GM21423 (cell line): Measurements from ENCODE around the gene POTEC.
"Not testable (repeated sequence)": the region's sequence is repeated elsewhere in the genome, so short reads cannot be mapped to it uniquely, and the experiment has no call there.

Source experiments
- ATAC-seq: cut with Tn5 transposase; IDR thresholded peaks from one replicate; pipeline ENCODE4 v1.9.1; 2021; ENCODE audit warnings: mild to moderate bottlenecking, moderate library complexity; ENCODE audit not compliant: unreplicated experiment

Gene POTEC

DNA sequence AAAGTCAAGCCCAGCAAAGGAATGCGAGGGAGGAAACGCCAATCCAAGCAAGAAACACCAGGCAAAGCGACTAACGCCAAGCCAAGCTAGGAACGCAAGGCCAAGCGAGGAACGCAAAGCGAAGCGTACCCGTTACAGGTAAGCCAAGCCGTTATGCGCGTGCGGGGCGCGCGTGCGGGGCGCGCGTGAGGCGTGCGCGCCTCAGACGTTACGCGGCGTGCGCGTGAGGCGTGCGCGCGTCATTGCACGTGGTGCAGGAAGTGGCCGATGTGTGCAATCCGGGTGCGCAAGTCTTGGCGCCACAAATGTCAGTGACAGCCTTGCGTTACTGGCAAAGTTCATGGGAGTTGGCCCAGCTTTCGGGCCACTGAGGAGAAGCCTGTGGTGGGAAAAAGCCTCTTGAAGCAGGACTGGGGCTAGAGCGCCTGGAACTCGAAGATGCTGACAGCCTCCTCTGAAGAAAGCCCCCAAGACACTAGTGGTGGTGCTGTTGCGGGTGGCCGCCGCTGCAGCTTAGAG, at the start of gene POTEC:
TSS of gene POTEC (minus strand) at position 155 of the 519 bp plus-strand sequence. CDS start 454 bp downstream, outside the sequence.
- not testable (repeated sequence) for ATAC-seq

DNA sequence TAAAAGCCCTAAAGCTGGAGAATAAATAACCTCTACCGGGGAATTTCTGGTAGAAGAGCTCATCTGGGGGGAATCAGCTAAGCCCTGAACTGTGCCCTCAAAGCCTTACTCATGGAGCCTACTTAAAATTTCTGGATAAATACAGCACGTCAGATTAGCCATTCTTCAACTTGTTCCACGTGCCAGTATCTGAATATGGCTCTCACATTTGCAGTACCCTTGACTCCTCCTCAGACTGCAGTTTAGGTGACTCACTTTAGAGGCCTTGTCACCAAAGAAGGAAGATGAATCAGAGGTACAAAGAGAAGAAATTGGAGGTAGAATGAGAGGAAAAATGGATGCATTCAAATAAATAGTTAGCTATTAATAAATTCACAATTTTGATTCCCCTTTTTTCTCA, 34.6 kb upstream of the POTEC start:
- no peak for ATAC-seq

DNA sequence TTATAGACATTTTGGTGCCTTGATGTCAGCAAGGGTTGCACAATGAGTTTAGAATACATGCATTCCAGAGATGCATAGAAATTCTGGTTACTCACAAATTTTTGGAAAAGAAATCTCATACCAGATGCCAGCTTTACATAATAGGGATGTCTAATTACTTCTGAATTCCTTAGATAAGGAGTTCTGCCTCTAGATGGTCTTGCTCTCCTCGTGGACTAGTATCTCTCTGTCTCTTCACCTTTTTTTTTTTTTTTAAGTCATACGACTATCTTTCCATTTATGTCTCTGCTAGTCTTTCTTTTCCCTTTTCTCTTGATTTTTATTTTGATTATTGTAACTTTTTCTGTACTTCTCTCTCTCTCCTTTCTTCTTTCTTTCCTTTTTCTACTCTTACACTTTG, 16.1 kb upstream of the POTEC start:
- not testable (repeated sequence) for ATAC-seq

DNA sequence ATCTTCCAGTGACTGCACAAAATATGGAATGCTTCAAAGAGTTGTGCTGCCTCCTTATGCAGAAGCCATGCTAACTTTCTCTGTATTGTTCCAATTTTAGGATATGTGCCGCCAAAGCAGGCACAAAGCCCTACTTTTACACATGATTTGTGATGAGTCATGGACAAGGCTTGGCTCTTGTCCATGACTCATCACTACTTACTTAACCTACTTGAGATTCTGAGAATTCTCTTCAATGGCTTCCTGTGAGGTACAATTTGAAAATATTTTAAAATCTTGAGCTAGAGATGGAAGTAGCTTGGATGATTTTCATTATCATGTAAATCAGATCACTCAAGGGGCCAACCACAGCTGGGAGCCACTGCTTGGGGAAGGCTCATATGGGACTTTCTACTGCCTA, 11.7 kb downstream of the POTEC start:
- ATAC-seq, result not testable (repeated sequence)

DNA sequence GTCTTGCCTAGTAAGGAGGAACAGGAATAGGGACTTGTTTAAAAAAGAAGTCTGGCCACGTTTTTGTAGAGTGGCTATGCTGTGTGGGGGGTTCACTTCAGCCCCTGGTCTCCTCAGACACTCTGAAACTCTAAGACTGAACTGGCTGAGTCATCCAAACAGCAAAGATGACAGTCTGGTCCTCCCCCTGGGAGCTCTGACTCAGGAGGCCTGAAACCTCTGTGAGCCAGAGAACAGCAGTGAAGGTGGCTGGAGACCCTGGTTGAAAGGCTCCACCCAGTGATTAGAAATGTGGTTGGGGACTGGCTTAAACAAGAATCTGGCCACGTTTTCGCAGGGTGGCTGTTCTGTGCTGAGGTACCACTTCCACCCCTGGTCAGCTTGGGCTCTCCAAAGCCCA, 32.7 kb downstream of the POTEC start:
- not testable (repeated sequence) for ATAC-seq

DNA sequence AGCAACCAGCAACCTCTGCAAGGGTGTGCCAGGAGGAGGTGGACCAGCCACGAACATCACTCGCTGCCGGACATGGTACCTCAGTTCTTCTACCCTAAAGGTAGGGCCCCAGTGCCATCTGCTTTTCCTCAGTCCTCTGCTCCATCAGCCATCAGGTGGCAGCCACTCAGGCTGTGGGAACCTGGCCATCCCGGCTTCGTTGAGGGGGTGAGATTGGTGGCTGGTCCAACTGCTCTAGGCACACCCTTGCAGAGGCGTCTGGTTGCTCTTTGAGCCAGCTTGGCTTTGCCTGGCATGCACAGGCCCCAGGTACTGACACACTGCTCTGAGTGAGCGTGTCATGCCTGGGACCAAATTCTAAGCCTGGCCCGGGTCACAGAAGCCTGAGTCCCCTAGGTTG, 39.7 kb downstream of the POTEC start:
- not testable (repeated sequence) for ATAC-seq

DNA sequence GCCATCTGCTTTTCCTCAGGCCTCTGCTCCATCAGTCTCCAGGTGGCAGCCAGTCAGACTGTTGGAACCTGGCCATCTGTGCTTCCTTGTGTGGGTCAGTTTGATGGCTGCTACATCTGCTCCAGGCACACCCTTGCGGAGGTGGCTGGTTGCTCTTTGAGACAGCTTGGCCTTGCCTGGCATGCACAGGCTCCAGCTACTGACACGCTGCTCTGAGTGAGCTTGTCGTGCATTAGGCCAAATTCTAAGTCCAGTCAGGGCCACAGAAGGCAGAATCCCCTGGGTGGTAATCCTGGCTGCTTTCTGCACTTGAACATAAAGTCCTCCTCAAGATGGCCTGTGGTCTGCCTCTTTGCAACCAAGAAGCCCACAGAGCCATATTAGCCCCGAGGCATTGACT, 41.5 kb downstream of the POTEC start:
- ATAC-seq, result not testable (repeated sequence)

DNA sequence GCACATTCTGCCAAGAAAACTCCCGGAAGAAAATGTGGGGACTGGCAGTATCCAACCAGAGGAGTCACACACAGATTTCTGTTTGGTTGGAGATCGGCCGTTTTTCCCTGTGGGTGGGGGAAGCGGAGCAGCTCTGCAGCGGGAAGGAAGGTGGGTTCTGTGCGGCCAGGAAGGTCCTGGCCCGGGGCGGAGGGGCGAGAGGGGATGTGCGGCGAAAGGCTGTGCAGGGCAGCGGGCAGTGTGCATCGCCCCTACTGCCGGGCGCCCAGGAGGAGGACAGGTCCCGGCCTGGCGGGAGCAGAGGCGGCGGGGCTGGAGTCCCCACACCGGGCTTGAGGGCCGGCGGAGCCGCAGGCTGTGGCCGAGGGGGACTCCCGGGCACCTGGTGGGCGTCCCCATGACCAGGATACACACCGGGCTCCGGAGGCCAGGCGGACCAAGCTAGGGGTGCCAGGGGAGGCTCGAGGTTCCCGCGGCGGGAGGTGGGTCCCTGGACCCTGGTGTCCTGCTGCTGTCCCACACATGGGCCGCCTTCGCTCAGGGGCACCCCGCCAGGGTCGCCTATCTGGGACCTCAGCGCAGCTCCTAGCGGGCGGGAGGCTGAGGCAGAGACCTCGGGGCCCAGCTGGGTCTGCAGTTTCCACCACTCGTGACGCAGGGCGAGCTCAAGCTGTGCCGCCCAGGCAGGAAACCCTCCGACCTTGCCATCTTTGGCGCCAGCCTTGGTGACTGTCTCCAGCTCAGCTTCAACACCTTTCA, 54.0 kb downstream of the POTEC start:
- ATAC-seq, result not testable (repeated sequence)

DNA sequence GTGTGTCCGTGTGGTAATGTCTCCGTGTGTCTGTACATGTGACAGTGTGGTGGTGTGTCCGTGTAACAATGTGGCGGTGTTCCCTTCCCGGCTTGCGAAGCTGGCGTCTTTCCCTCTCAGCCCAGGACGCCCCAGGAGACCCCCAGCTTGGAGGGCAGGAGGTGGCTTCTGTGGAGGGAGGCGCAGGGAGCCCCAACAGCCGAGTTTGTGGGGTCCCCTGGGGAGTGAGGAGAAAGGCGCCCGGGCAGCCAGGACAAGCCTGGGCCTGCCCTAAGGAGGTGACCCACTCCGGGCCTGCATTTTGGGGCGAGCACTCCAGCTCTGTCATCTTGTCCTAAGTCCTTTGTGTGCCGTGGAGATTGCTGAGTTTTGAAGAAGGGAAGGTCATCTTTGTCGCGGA, 54.6 kb downstream of the POTEC start:
- not testable (repeated sequence) for ATAC-seq

DNA sequence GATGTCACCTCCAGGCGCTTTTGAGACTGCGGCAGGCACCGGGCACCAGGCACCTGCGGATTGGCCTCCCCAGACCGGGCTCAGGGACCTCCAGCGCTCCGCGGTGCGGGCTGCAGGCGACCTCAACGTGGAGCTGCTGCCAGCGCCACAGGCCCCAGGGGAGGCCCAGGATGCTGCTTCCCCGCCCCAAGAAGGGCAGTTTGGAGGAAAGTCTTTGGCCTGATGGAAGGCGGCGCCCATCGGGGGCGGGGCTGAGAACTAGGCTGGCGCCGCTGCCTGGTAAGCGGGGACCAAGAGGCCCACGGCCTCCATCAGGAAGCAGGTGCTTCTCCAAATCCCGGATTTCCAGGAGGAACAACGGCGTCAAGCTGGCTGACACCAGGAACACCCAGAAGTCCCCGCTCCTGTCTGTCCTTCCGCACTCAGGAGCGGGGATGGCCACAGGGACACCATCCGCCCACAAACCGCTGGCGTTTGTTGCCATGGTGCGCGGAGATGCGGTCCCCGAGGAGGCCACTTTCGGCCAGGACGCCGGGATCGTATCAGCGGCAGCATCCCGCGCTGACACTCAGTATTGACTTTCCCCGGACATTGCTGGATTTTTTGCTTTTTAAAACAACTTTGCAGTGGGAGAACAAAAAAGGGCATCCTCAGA, 56.3 kb downstream of the POTEC start:
- ATAC-seq, result not testable (repeated sequence)

DNA sequence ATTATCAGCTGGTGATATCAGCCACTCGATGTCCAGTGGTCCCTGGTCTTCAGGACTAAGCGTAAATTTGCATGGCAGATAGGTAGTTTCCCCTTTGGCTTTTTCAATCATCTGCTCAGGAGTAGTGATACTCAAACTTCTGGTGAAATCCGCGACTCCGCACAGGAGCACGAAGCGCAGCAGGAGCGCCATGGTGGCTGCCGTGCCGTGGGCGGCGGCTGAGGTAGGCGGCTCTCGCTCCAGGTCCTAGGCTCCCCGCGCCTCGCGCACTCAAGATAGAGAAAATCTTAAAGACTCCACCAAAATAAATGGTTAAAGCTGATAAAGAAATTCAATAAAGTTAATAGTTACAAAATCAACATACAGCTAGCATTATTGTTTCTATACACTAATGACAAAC, 64.3 kb downstream of the POTEC start:
- ATAC-seq, result not testable (repeated sequence)

DNA sequence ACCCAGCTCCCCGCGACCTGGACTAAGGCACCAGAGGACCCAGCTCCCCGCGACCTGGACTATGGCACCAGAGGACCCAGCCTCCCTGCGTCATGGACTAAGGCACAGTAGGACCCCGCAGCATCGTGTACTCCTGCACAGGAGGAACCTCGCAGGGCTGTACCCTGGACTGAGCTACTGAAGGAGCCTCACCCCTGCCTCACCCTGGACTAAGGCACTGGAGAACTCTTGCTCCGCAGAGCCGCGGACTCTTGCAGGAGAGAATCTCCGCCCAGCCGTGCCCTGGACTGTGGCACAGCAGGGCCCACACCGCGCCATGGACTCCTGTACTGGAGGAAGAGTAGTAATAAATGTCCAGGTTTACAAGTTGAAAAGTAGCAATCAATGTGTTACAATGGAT, 67.9 kb downstream of the POTEC start:
- not testable (repeated sequence) for ATAC-seq

DNA sequence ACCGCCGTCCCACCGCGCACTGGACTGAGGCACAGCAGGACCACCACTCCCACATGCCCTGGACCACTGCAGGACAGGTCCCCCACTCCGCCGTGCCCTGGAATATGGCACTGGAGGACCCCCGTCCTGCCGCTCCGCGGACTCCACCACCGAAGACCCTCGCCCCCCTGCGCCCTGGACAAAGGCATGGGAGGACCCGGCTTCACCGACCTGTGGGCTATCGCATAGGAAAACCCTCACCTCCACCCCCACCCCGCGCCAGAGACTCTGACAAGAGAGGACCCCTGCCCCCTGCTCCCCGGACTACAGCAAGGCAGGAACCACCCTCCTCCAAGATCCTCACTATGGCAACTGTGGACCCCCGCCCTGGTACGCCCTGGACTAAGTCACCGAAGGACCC, 68.6 kb downstream of the POTEC start:
- ATAC-seq, result not testable (repeated sequence)

DNA sequence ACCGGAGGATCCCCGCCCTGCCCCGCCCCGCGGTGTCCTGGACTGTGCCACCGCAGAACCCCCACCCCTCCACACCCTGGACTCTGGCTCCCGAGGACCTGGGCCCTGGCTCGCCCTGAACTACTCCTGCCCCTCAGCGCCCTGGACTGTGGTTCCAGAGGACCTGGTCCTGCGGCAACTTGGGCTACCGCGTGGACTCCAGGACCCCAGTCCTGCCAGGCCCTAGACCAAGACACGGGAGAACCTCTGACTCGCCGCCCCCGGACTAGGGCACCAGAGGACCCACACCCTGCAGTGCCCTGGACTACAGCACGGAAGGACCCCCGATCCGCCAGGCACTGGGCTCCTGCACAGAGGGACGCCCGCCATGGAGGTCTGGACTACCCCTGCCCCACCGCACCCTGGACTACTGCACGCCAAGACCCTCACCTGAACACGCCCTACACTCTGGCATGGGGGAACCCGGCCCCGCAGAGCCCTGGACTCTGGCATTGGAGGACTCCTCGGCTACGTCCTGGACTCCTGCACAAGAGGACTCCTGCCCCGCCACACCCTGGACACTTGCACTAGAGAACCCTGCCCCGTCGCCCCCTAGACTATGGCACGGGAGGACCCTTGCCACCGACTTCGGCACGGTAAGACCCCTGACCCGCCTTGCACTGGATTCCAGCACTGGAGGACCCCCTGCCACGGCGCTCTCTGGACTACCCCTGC, 69.2 kb downstream of the POTEC start:
- not testable (repeated sequence) for ATAC-seq

DNA sequence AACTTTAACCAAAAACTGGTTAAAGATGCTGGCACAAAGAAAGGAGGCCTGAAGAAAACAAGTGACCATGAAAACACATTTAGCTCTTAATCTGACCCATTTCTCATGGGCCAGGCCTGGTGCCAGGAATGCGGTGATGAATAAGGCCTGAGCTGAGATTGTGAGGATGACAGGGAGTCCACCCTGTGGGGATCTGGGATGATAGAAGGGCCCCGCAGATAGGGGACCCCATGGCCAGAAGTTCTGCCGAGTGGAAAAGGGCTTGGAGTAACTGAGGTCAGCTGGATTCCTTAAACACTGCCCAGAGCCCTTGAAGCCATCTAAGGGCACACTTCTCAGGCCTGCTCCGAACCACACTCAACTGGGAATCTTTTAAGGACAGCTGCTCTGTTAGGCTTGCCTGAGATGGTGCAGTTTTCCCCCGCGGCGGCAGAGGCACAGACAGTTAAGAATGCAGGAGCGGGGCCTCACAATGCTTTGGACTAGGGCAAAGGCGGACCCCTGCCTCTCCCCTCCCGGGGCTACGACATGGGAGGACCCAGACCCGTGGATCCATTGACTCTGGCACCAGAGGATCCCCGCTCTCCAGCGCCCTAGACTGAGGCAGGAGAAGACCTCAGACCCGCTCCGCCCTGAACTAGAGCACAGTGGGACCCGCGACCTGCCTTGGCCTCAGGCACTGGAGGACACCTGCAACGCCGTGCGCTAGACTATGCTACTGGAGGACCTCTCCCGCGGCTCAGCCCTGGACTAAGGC, 70.0 kb downstream of the POTEC start:
- not testable (repeated sequence) for ATAC-seq

DNA sequence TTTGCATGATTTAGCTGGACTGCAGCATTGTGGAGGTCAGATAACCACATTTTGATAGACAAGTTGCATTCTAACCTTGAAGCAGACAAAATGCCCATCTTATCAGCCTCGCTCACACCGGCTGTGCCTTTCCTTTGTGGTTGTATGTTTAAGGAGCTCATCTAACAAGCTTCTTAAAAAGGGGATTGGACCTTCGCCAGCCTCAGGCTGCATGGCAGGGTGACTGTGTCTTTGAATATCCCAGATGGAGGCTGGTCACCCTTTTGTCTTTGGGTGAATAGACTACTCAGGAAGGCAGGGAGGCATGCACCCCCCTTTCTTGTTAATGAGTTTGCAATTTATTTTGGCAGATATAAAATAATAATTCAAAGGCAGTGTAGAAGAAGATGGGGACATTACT, 72.1 kb downstream of the POTEC start:
- not testable (repeated sequence) for ATAC-seq

DNA sequence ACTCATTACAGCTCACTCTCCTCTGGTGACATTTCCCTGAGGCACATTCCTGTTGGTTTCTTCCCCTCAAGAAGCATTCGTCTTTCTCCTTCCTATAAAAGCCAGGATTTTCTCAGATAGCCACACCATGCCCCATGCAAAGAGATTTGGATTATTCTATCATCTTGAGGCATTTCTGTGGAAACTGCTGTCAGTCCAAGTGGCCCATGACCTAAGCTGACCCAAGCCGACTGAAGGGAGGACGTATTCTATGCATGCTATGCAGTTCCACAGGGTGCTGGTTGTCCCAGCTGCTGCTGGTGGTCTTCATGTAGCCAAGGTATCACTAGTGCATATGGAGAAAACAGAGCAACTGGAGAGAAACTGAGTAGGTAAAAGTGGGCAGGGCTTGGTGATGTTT, 73.0 kb downstream of the POTEC start:
- not testable (repeated sequence) for ATAC-seq

DNA sequence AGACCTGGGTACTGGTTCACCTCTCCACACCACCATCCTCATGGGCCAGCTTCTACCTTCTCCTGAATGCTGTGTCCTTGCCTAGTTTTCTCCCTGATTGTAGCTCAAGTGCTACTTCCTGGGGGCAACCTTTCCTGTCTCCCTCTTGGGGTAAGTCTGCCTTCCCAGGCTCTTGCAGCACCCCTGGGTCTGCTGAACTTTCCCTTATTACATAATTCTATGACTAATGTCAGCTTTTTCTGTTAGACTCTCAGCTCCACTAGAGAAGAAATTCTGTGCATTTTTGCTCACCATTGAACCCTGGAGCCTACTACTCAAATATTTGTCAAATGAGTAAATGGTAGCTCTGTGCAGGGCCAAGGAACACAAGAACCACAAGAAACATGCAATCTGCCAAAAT, 73.4 kb downstream of the POTEC start:
- ATAC-seq, result not testable (repeated sequence)

DNA sequence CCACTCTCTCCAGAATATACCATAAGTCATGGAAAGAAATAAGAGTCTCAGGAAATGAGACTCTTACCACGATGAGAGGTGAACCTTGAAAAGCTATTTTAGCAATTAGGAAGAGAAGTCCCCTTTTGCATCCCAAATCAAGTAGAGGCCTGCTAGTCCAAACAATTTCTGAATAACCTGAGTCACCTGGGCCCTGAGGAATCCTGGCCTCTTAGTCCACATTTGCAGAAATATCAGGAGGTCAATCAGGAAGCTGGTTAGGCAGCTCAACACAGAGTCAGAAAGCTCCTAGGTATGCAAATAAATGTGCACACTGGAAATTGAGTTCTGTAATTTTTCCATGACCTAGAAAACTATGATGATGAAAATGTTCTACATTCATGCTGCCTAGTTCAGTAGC, 77.4 kb downstream of the POTEC start:
- not testable (repeated sequence) for ATAC-seq
